K562 (cell line): ENCODE data around the gene HNRNPU. TPM values are rescaled to one million over a fixed set of nuclear protein-coding genes. Genes with fewer than 3 reads are reported as not detected.
A peak's percentile ranks its signal among the peaks of the same experiment; 100 is the strongest.

ENCODE experiments used
- BACH1 ChIP-seq: fragments of 200-800 bp; sonication (Bioruptor generic); IDR thresholded peaks from 2 replicates; pipeline ENCODE4 v1.6.1; 2016; ENCODE audit warnings: missing genetic modification characterization, missing compliant biosample characterization
- FOXA3 ChIP-seq, 2 experiments: fragments of 450-650 bp in 1 of 2; sonication (generic) in 1 of 2; formaldehyde crosslinking; IDR thresholded peaks in 1 of 2; conservative IDR thresholded peaks in 1 of 2; 2 replicates each; pipeline versions ENCODE4 v1.4.0 to v1.8.0; 2020 to 2022; ENCODE audit warnings: mild to moderate bottlenecking in 2 of 2, missing genetic modification reagents in 1 of 2
- FOXK1 ChIP-seq: sonication (generic); formaldehyde crosslinking; IDR thresholded peaks from 2 replicates; pipeline ENCODE4 v1.8.0; 2022; ENCODE audit warnings: missing genetic modification reagents, mild to moderate bottlenecking, borderline replicate concordance
- GABPA ChIP-seq: fragments of 200-800 bp; sonication (Bioruptor generic); conservative IDR thresholded peaks from 2 replicates; pipeline ENCODE4 v1.6.1; 2016; ENCODE audit warnings: low read depth, missing genetic modification characterization, missing compliant biosample characterization
- HCFC1 ChIP-seq: IDR thresholded peaks from 2 replicates; pipeline ENCODE4 v1.6.1; 2012; ENCODE audit warnings: low read depth, low read length, improper control_type of control experiment
- HDAC1 ChIP-seq, 2 experiments: fragments of 450-650 bp; IDR thresholded peaks; 2 replicates each; pipeline ENCODE4 v1.6.1; 2016 to 2017; ENCODE audit warnings: inconsistent platforms in 1 of 2, mild to moderate bottlenecking in 1 of 2, moderate library complexity in 1 of 2
- JUND ChIP-seq, 2 experiments: IDR thresholded peaks; 2 replicates in 1 of 2; 3 replicates in 1 of 2; pipeline ENCODE4 v1.6.1; 2011; ENCODE audit warnings: borderline replicate concordance in 2 of 2, low read depth in 2 of 2, low read length in 2 of 2, improper control_type of control experiment in 1 of 2, missing biosample characterization in 1 of 2, missing genetic modification characterization in 1 of 2, missing genetic modification reagents in 1 of 2
- MAZ ChIP-seq, 2 experiments: fragments of 450-650 bp in 1 of 2; sonication (generic) in 1 of 2; formaldehyde crosslinking; IDR thresholded peaks in 1 of 2; conservative IDR thresholded peaks in 1 of 2; 2 replicates each; pipeline versions ENCODE4 v1.4.0 to v1.5.0; 2020; ENCODE audit warnings: mild to moderate bottlenecking in 1 of 2, missing genetic modification reagents in 1 of 2
- PML ChIP-seq: IDR thresholded peaks from 2 replicates; pipeline ENCODE4 v1.6.1; 2012; ENCODE audit warnings: low read length, inconsistent platforms
- POLR2AphosphoS5 ChIP-seq: IDR thresholded peaks from 2 replicates; pipeline ENCODE4 v1.6.1; 2011; ENCODE audit warnings: mild to moderate bottlenecking, low read depth, low read length, moderate library complexity; ENCODE audit not compliant: control insufficient read depth, insufficient read depth
- SRF ChIP-seq, 2 experiments: fragments of 250-450, 450-650 bp in 1 of 2; sonication (Bioruptor Pico) in 1 of 2; sonication (generic) in 1 of 2; formaldehyde crosslinking; IDR thresholded peaks; 2 replicates each; pipeline versions ENCODE4 v1.5.0 to v1.5.1; 2020 to 2022; ENCODE audit warnings: mild to moderate bottlenecking in 1 of 2, missing genetic modification reagents in 1 of 2
- STAT5A ChIP-seq: IDR thresholded peaks from 2 replicates; pipeline ENCODE4 v1.6.1; 2012; ENCODE audit warnings: low read length, inconsistent platforms, borderline replicate concordance
- ZFX ChIP-seq: sonication (generic); formaldehyde crosslinking; IDR thresholded peaks from 2 replicates; pipeline ENCODE4 v1.8.0; 2022; ENCODE audit warnings: mild to moderate bottlenecking, missing genetic modification reagents, moderate library complexity
- ZNF140 ChIP-seq: fragments of 250-450 bp; sonication (Bioruptor Pico); IDR thresholded peaks from 2 replicates; pipeline ENCODE4 v1.8.0; 2021; ENCODE audit warnings: moderate library complexity, mild to moderate bottlenecking, inconsistent platforms
- ZNF384 ChIP-seq: IDR thresholded peaks from 2 replicates; pipeline ENCODE4 v1.6.1; 2012; ENCODE audit warnings: low read depth, low read length, improper control_type of control experiment
- ZNF764 ChIP-seq: fragments of 250-450 bp; sonication (Bioruptor Pico); IDR thresholded peaks from 2 replicates; pipeline ENCODE4 v1.4.0; 2020; ENCODE audit warnings: low read depth, mild to moderate bottlenecking, moderate library complexity
- ZNF79 ChIP-seq: fragments of 250-450 bp; sonication (Bioruptor Pico); IDR thresholded peaks from 2 replicates; pipeline ENCODE4 v1.4.0; 2020; ENCODE audit warnings: low read depth, mild to moderate bottlenecking, moderate library complexity
- polyA plus RNA-seq, 8 experiments: library from polyadenylated mRNA; depleted of rRNA in 4 of 8; stranded (reverse) in 5 of 8; unstranded in 3 of 8; fragments of >200 nt; fragmentation: Nextera tagmentation in 2 of 8; fragmentation: Illumina TruSeq in 1 of 8; extraction: Ambion mirVana in 2 of 8; extraction: Trizol in 1 of 8; gene quantifications; 2 replicates each; pipeline versions ENCODE4 v1.2.1 to v1.2.3, GENCODE V29; 2011 to 2014; ENCODE audit warnings: inconsistent platforms in 1 of 8, missing spikeins in 1 of 8
- total RNA-seq, 7 experiments: library from RNA; depleted of rRNA in 6 of 7; stranded (reverse); fragments of >200 nt in 6 of 7; fragmentation: Illumina TruSeq in 2 of 7; extraction: Trizol in 2 of 7; gene quantifications; 2 replicates each; pipeline versions ENCODE4 v1.2.1 to v1.2.3, GENCODE V29; 2011 to 2021; ENCODE audit warnings: low replicate concordance in 1 of 7
- TF ChIP-seq, protein P1 (sequence below), 2 experiments: fragments of 450-650 bp; IDR thresholded peaks; 2 replicates each; pipeline ENCODE4 v1.6.1; 2016
- TF ChIP-seq, protein P2 (sequence below): fragments of 250-450 bp; sonication (Bioruptor Pico); IDR thresholded peaks from 2 replicates; pipeline ENCODE4 v1.5.0; 2021
- TF ChIP-seq, protein P3 (sequence below): sonication (generic); formaldehyde crosslinking; IDR thresholded peaks from 2 replicates; pipeline ENCODE4 v1.8.1; 2023; ENCODE audit warnings: mild to moderate bottlenecking, missing genetic modification reagents, moderate library complexity
- TF ChIP-seq, protein P4 (sequence below), 3 experiments: fragments of 200-800 bp in 1 of 3; sonication (Bioruptor generic) in 1 of 3; sonication (generic) in 1 of 3; formaldehyde crosslinking in 1 of 3; IDR thresholded peaks; 2 replicates each; pipeline versions ENCODE4 v1.6.1 to v1.8.0; 2016 to 2022; ENCODE audit warnings: mild to moderate bottlenecking in 2 of 3, missing compliant biosample characterization in 2 of 3, missing genetic modification characterization in 2 of 3, missing genetic modification reagents in 1 of 3

HNRNPU gene
- total and polyA plus RNA-seq, 9 of the 15 experiments (the other 6 are each of a cell fraction or from before 2014, with no cell fraction given), result 159 to 777 (median 577) TPM

DNA sequence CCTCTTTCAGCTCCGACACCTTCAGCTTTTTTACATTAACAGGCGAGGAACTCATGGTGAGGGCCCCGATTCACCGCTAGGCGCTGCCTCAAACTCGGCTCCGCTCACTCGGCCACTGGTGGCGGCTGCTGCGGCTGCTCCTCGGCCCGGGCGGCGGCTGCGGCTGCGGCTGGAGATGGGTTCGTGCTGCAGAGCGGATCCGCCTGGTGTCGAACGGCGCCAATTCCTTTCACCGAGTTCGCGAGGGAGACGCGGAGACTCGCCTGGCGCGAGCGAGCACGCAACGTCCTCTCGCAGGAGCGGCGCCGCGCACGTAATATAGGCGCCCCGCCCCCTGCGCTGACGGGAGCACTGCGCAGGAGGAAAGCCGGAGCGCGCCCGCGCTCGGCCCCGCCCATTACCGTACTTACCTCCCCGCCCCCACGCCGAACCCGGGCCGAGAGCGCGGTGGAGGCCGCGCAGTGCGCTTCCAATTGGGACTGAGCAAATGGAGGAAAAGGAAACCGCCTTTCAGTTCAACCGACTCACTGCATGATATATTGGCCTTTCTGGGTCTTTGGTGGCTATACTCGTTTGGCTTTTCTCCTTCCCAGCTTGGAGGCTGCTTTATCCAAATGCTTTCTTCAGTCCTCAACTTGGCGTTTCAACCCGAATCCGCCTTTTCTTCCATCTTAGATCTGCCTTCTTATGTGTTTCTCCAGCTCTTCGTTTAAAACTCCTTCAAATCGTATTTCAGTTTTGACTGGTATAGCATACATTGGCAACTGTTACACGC is at the start of gene HNRNPU (continued):
- TF ChIP-seq, protein P1, sequence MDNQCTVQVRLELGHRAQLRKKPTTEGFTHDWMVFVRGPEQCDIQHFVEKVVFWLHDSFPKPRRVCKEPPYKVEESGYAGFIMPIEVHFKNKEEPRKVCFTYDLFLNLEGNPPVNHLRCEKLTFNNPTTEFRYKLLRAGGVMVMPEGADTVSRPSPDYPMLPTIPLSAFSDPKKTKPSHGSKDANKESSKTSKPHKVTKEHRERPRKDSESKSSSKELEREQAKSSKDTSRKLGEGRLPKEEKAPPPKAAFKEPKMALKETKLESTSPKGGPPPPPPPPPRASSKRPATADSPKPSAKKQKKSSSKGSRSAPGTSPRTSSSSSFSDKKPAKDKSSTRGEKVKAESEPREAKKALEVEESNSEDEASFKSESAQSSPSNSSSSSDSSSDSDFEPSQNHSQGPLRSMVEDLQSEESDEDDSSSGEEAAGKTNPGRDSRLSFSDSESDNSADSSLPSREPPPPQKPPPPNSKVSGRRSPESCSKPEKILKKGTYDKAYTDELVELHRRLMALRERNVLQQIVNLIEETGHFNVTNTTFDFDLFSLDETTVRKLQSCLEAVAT (IDR thresholded peaks at IDR 0.05), result peak; percentile 84 to 87
- TF ChIP-seq PML (peak; percentile 82), FOXK1 (CRISPR knock-in tag) (no peak), MAZ (CRISPR knock-in tag; conservative IDR thresholded peaks at IDR 0.05 in 1 of 2, IDR thresholded peaks at IDR 0.05 in 1 of 2) (peak; percentile 77 to 95), GABPA (tag) (peak; percentile 58; the same call in 1 of the 2 replicates), SRF (CRISPR knock-in tag; IDR thresholded peaks at IDR 0.05) (no peak; a peak in 1 of 4 replicates), BACH1 (tag) (no peak; the same call in 1 of the 2 replicates), HCFC1 (peak; percentile 29; the same call in 1 of the 2 replicates), HDAC1 (IDR thresholded peaks at IDR 0.05) (peak in 1 of 2 experiments; percentile 16; a peak in 2 of 4 replicates), FOXA3 (CRISPR knock-in tag; conservative IDR thresholded peaks at IDR 0.05 in 1 of 2, IDR thresholded peaks at IDR 0.05 in 1 of 2) (0 out of 4 replicates have a peak, but pooled peaks of 1 of the 2 experiments have one; percentile 58), ZNF764 (no peak), STAT5A (no peak), ZNF79 (CRISPR knock-in tag) (peak; percentile 26; the same call in 1 of the 2 replicates), JUND (IDR thresholded peaks at IDR 0.05; ENCODE audit: borderline replicate concordance, low read depth, low read length) (peak; percentile 66; the same call in 1 of the 2 replicates), JUND (tag; IDR thresholded peaks at IDR 0.05; ENCODE audit: borderline replicate concordance, low read depth, low read length) (peak; percentile 14; the same call in 1 of the 3 replicates), ZNF384 (no peak), ZNF140 (CRISPR knock-in tag) (no peak), POLR2AphosphoS5 (peak; percentile 95), ZFX (CRISPR knock-in tag) (peak; percentile 91)
- TF ChIP-seq, protein P2, sequence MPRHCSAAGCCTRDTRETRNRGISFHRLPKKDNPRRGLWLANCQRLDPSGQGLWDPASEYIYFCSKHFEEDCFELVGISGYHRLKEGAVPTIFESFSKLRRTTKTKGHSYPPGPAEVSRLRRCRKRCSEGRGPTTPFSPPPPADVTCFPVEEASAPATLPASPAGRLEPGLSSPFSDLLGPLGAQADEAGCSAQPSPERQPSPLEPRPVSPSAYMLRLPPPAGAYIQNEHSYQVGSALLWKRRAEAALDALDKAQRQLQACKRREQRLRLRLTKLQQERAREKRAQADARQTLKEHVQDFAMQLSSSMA, result no peak
- TF ChIP-seq, protein P3, sequence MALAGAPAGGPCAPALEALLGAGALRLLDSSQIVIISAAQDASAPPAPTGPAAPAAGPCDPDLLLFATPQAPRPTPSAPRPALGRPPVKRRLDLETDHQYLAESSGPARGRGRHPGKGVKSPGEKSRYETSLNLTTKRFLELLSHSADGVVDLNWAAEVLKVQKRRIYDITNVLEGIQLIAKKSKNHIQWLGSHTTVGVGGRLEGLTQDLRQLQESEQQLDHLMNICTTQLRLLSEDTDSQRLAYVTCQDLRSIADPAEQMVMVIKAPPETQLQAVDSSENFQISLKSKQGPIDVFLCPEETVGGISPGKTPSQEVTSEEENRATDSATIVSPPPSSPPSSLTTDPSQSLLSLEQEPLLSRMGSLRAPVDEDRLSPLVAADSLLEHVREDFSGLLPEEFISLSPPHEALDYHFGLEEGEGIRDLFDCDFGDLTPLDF, result peak; percentile 85; the same call in 1 of the 2 replicates
- TF ChIP-seq, protein P4, sequence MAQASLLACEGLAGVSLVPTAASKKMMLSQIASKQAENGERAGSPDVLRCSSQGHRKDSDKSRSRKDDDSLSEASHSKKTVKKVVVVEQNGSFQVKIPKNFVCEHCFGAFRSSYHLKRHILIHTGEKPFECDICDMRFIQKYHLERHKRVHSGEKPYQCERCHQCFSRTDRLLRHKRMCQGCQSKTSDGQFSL (CRISPR knock-in tag; IDR thresholded peaks at IDR 0.05), result peak; percentile 62; the same call in 1 of the 2 replicates
- TF ChIP-seq, protein P4 (tag; IDR thresholded peaks at IDR 0.05), result no peak
